Nephron progenitor cell (in vitro differentiated cells): ENCODE measurements around the gene RPP25L.
A peak's percentile ranks its signal among the peaks of the same experiment; 100 is the strongest.

ENCODE experiments used
- DNase-seq: peaks from one replicate; pipeline ENCODE4 v3.0.0; 2021
- H3K27ac Mint-ChIP-seq: 2 replicates; pipeline ENCODE4 v1.8.0; 2021; ENCODE audit warnings: mild to moderate bottlenecking, moderate library complexity, mixed read lengths
- H3K27me3 Mint-ChIP-seq: 2 replicates; pipeline ENCODE4 v1.8.0; 2021; ENCODE audit warnings: mild to moderate bottlenecking, low read depth, mixed read lengths; ENCODE audit not compliant: poor library complexity
- H3K36me3 Mint-ChIP-seq: 2 replicates; pipeline ENCODE4 v1.8.0; 2021; ENCODE audit warnings: low read depth, mixed read lengths
- H3K4me1 Mint-ChIP-seq: 2 replicates; pipeline ENCODE4 v1.8.0; 2021; ENCODE audit warnings: mixed read lengths
- H3K4me3 Mint-ChIP-seq: 2 replicates; pipeline ENCODE4 v1.8.0; 2021; ENCODE audit warnings: mild to moderate bottlenecking, moderate library complexity, mixed read lengths
- H3K9me3 Mint-ChIP-seq: 2 replicates; pipeline ENCODE4 v1.8.0; 2021; ENCODE audit warnings: mild to moderate bottlenecking, moderate library complexity, mixed read lengths
- CTCF ChIP-seq: fragments of 200-600 bp; sonication (generic); IDR thresholded peaks from 2 replicates; pipeline ENCODE4 v1.5.0; 2021; ENCODE audit warnings: antibody characterized with exemption

RPP25L gene

GRCh38 chr9:34629491-34629808 is 17.6 kb upstream of the RPP25L start:
- TF ChIP-seq CTCF, result no peak
- Mint-ChIP-seq H3K4me3 (peak overlapping the region; percentile 79), H3K9me3 (no peaks in the 10 kb centered on the region), H3K36me3 (no peaks in the 10 kb centered on the region), H3K27me3 (peaks cover 75% of the 10 kb centered on the region), H3K4me1 (peaks cover 34% of the 10 kb centered on the region), H3K27ac (peak overlapping the region; percentile 55)
- DNase-seq, result no peak

- H3K4me1 Mint-ChIP-seq, result peaks cover 34% of the 10 kb centered on the region
- no peaks in the 10 kb centered on the region for H3K9me3 Mint-ChIP-seq
- peak within 1 kb of the TSS; percentile 55 for H3K27ac Mint-ChIP-seq
- H3K4me3 Mint-ChIP-seq, result peak within 1 kb of the TSS; percentile 86
- H3K27me3 Mint-ChIP-seq, result peaks cover 77% of the 10 kb centered on the region
- no peaks in the 10 kb centered on the region for H3K36me3 Mint-ChIP-seq
- no peak for TF ChIP-seq CTCF
- DNase-seq, result peak; percentile 73
Observed at GRCh38 chr9:34628656-34629490, 17.0 kb upstream of the RPP25L start, which contains the start of gene ARID3C. ARID3C (minus strand) TSS chr9:34629066; CDS start chr9:34628014, 1,052 bp downstream.

GRCh38 chr9:34627716-34628655 is 16.1 kb upstream of the RPP25L start:
- peaks cover 82% of the 10 kb centered on the region for H3K27me3 Mint-ChIP-seq
- no peaks in the 10 kb centered on the region for H3K36me3 Mint-ChIP-seq
- H3K4me3 Mint-ChIP-seq, result peak overlapping the region; percentile 86
- H3K27ac Mint-ChIP-seq, result no peak overlapping the region
- H3K9me3 Mint-ChIP-seq, result no peaks in the 10 kb centered on the region
- no peak for DNase-seq
- no peak for TF ChIP-seq CTCF
- peaks cover 31% of the 10 kb centered on the region for H3K4me1 Mint-ChIP-seq

- Mint-ChIP-seq H3K27me3 (peaks cover 79% of the 10 kb centered on the region), H3K9me3 (no peaks in the 10 kb centered on the region), H3K27ac (no peak overlapping the region), H3K4me3 (peak overlapping the region; percentile 62), H3K36me3 (no peaks in the 10 kb centered on the region), H3K4me1 (peaks cover 28% of the 10 kb centered on the region)
- no peak for DNase-seq
- no peak for TF ChIP-seq CTCF
Observed at GRCh38 chr9:34625186-34625486, 13.2 kb upstream of the RPP25L start.

GRCh38 chr9:34624475-34625185 is 12.7 kb upstream of the RPP25L start:
- TF ChIP-seq CTCF, result no peak
- peaks cover 31% of the 10 kb centered on the region for H3K4me1 Mint-ChIP-seq
- H3K9me3 Mint-ChIP-seq, result no peaks in the 10 kb centered on the region
- H3K36me3 Mint-ChIP-seq, result no peaks in the 10 kb centered on the region
- peak; percentile 53 for DNase-seq
- no peak overlapping the region for H3K27ac Mint-ChIP-seq
- H3K4me3 Mint-ChIP-seq, result peak overlapping the region; percentile 62
- H3K27me3 Mint-ChIP-seq, result peaks cover 74% of the 10 kb centered on the region
